Measurements from ENCODE around the gene CCL23. TPM values are rescaled to one million over a fixed set of nuclear protein-coding genes. Genes with fewer than 3 reads are reported as not detected.

The CCL23 gene
- total RNA-seq, 1 experiment from 2014 or later, result not detected

GRCh38 chr17:36060816-36061215 is 43.0 kb upstream of the CCL23 start:
- H3K4me1 ChIP-seq (ENCODE audit: insufficient read depth, low read length, poor library complexity, severe bottlenecking), result no peaks in the 10 kb centered on the region
- BruUV-seq (replicated peaks), result no TSS peak
- H3K36me3 ChIP-seq (ENCODE audit: insufficient read depth, low read length, poor library complexity, severe bottlenecking), result no peaks in the 10 kb centered on the region
- no peak overlapping the region for H3K27ac ChIP-seq (ENCODE audit: low read depth, low read length, poor library complexity, severe bottlenecking)
- DNase-seq (ENCODE audit: low spot score), result no peak
- H3K4me3 ChIP-seq (ENCODE audit: low read depth, low read length, poor library complexity, severe bottlenecking), result no peak overlapping the region
- ChIA-PET CTCF (no interaction called here), POLR2A (ENCODE audit: low non-redundant PET) (no interaction called here)
- no peaks in the 10 kb centered on the region for H3K9me3 ChIP-seq (ENCODE audit: low read depth, low read length, poor library complexity, severe bottlenecking)
- TF ChIP-seq EZH2 (IDR thresholded peaks at IDR 0.05; ENCODE audit: borderline replicate concordance, low read depth, low read length, poor library complexity, severe bottlenecking), result no peak
- no peak for TF ChIP-seq CTCF (conservative IDR thresholded peaks at IDR 0.05; ENCODE audit: low read depth, low read length)
- intact Hi-C loops (cut with micrococcal nuclease; ENCODE audit: unreplicated experiment), result no loop called here
- H3K27me3 ChIP-seq (replicated peaks; ENCODE audit: insufficient read depth, low read depth, low read length, poor library complexity), result no peaks in the 10 kb centered on the region

DNA sequence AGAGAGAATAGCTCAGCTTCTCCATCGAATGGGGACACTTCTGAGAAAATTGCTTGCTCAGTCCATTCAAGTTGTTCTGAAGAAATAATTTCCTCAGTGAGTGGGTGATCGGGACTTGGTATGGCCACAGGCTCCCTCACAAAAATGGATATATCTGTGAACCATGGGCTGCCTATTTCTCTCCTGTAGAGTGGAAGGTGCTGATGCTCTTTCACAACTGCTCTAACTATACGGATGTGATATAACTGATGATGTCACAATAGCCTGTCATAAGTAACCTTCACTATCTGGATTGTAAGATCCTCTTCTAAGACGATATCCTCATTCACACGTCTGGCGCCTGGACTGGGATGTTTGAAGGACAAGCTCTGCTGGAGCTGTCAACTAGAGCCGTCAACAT is 41.6 kb upstream of the CCL23 start:
- ChIA-PET CTCF (no interaction called here), POLR2A (ENCODE audit: low non-redundant PET) (no interaction called here)
- DNase-seq (ENCODE audit: low spot score), result no peak
- no peaks in the 10 kb centered on the region for H3K27me3 ChIP-seq (replicated peaks; ENCODE audit: insufficient read depth, low read depth, low read length, poor library complexity)
- H3K4me1 ChIP-seq (ENCODE audit: insufficient read depth, low read length, poor library complexity, severe bottlenecking), result no peaks in the 10 kb centered on the region
- intact Hi-C loops (cut with micrococcal nuclease; ENCODE audit: unreplicated experiment), result no loop called here
- no TSS peak for BruUV-seq (replicated peaks)
- H3K4me3 ChIP-seq (ENCODE audit: low read depth, low read length, poor library complexity, severe bottlenecking), result no peak overlapping the region
- no peak overlapping the region for H3K27ac ChIP-seq (ENCODE audit: low read depth, low read length, poor library complexity, severe bottlenecking)
- TF ChIP-seq EZH2 (IDR thresholded peaks at IDR 0.05; ENCODE audit: borderline replicate concordance, low read depth, low read length, poor library complexity, severe bottlenecking) (no peak), CTCF (conservative IDR thresholded peaks at IDR 0.05; ENCODE audit: low read depth, low read length) (no peak)
- H3K36me3 ChIP-seq (ENCODE audit: insufficient read depth, low read length, poor library complexity, severe bottlenecking), result no peaks in the 10 kb centered on the region
- no peaks in the 10 kb centered on the region for H3K9me3 ChIP-seq (ENCODE audit: low read depth, low read length, poor library complexity, severe bottlenecking)

GRCh38 chr17:36057911-36058310 is 40.1 kb upstream of the CCL23 start:
- no peak for DNase-seq (ENCODE audit: low spot score)
- H3K36me3 ChIP-seq (ENCODE audit: insufficient read depth, low read length, poor library complexity, severe bottlenecking), result no peaks in the 10 kb centered on the region
- H3K9me3 ChIP-seq (ENCODE audit: low read depth, low read length, poor library complexity, severe bottlenecking), result no peaks in the 10 kb centered on the region
- H3K27me3 ChIP-seq (replicated peaks; ENCODE audit: insufficient read depth, low read depth, low read length, poor library complexity), result no peaks in the 10 kb centered on the region
- H3K4me1 ChIP-seq (ENCODE audit: insufficient read depth, low read length, poor library complexity, severe bottlenecking), result no peaks in the 10 kb centered on the region
- intact Hi-C loops (cut with micrococcal nuclease; ENCODE audit: unreplicated experiment), result no loop called here
- H3K4me3 ChIP-seq (ENCODE audit: low read depth, low read length, poor library complexity, severe bottlenecking), result no peak overlapping the region
- ChIA-PET CTCF (no interaction called here), POLR2A (ENCODE audit: low non-redundant PET) (no interaction called here)
- no TSS peak for BruUV-seq (replicated peaks)
- TF ChIP-seq CTCF (conservative IDR thresholded peaks at IDR 0.05; ENCODE audit: low read depth, low read length) (no peak), EZH2 (IDR thresholded peaks at IDR 0.05; ENCODE audit: borderline replicate concordance, low read depth, low read length, poor library complexity, severe bottlenecking) (no peak)
- H3K27ac ChIP-seq (ENCODE audit: low read depth, low read length, poor library complexity, severe bottlenecking), result no peak overlapping the region

All from A673 (cell line).